Activated CD8-positive, alpha-beta memory T cell treated with anti-CD3 and anti-CD28 coated beads, Interleukin-2, amount 50 U/mL, for 1 hour (primary cell): ENCODE data around the gene ASPM.
"Not testable (repeated sequence)": the region's sequence is repeated elsewhere in the genome, so short reads cannot be mapped to it uniquely, and the experiment has no call there.

Experiments
- DNase-seq: peaks from one replicate; pipeline ENCODE4 v3.0.0-alpha.2; 2020; ENCODE audit errors: extremely low read depth

Gene ASPM

DNA sequence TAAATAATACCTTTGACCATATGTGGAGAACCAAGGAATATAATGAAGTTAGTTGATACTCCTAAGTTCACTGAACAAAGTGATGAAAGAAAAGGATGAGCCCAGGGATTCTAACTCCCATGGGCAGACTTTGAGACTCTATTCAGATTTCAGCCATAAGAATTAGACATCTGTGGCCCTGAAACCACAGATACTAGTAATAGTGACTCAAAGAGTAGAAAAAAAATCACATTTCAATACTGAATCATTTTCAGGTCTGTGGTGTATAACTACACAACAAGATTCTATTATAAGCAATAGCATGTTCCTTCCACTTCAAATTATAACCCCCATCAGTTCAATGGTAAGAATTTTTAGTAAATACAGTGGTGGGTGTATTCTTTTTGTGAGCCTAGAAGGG, 63.0 kb downstream of the ASPM start:
- no peak for DNase-seq

DNA sequence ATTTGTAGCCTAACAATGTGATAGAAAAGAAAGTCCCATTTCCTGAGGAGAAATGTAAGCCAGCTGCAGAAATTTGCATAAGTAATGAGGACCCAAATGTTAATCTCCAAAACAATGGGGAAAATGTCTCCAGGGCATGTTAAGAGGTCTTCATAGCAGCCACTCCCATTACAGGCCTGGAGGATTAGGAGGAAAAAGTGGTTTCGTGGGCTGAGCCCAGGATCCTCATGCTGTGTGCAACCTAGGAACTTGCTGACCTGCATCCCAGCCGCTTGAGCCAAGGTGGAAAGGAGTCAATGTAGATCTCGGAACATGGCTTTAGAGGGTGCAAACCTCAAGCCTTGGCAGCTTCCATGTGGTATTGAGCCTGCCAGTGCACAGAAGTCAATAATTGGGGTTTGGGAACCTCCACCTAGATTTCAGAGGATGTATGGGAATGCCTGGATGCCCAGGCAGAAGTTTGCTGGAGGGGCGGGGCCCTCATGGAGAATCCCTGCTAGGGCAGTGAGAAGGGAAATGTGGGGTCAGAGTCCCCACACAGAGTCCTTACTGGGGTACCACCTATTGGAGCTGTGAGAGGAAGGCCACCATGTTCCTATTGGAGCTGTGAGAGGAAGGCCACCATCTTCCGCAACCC, 65.2 kb downstream of the ASPM start:
- no peak for DNase-seq

- DNase-seq: no peak
Measured at GRCh38 chr1:197080323-197080722, 66.1 kb downstream of the ASPM start.

GRCh38 chr1:197076585-197076984, 69.9 kb downstream of the ASPM start:
- DNase-seq: no peak

DNA sequence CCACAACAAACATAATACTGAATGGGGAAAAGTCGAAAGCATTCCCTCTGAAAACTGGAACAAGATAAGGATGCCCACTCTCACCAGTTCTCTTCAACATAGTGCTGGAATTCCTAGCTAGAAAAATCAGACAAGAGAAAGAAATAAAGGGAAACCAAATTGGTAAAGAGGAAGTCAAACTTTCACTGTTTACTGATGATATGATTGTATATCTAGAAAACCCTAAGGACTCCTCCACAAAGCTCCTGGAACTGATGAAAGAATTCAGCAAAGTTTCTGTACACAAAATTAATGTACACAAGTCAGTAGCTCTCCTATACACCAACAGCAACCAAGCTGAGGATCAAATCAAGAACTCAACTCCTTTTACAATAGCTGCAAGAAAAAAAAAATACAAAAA, 72.5 kb downstream of the ASPM start:
- DNase-seq: no peak

- no peak for DNase-seq
Measured at GRCh38 chr1:197067457-197067818, 79.0 kb downstream of the ASPM start.

DNA sequence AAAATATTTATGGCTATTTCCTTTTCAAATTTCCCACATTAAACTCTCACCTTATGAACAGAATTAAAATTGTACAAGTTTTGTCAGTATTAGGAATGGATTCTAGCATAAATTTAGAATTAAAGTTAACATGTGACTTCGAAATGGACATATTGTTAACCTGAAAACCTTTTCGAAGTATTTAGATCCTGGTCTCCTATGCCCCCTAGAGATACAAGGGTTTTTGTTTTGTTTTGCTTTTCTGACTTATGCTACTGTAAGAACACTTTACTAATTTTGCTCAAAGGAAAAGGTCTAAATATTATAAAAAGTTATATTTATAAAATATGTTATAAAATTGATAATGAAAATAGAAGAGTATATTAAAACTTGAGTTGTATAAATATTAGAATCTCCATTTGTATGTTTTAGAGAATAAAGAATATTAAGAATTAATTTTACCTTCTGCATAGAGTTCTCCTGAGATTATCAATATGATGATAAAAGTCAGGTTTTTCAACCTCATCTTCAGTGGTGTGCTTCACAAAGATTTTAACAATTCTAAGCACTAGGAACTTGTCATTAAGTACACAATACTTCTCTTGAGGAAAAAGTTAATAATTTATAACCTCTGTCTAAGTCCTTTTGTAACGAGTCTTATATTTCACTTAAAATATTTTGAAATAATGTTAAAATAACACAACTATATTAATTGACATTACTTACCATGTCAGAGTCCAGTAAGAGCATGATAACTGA, 79.6 kb downstream of the ASPM start, which contains the start of gene F13B:
Gene F13B (minus strand): TSS at position 542 of the 738 bp plus-strand sequence. CDS start 37 bp downstream, at position 505.
- no peak for DNase-seq

DNA sequence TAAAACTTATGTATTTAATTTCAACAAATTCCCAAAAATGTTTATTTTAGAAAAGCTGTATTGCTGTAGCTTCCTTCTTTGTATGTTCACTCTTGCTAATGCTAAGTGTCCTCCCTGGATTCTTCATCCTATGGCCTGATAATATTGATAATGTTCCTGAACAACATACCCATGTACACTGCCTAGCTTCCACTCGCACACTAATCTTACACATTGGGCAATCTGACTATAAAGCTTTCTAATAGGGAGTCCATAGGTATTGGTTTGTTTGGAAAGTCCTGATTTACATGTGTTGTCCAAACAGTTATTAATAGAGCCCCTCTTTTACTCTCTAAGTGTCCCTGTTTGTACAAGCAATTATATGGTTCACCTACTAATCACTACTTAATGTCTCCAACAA, 80.2 kb downstream of the ASPM start:
- DNase-seq: no peak

GRCh38 chr1:197065559-197065958, 80.9 kb downstream of the ASPM start:
- DNase-seq: no peak

DNA sequence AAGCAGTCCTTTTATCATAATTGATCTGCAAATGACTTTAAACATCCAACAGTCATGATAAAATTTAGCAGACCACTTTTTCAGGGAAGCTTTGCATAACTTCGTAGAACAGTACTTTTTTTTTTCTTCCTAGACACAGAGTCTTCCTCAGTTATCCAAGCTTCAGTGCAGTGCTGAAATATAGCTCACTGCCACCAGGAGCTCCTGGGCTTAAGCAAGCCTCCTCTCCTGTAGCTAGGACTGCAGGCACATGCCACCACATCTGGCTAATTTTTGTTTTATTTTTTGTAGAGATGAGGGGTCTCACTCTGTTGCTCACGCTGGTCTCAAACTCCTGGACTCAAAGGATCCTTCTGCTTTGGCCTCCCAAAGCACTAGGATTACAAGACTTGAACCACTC, 83.3 kb downstream of the ASPM start:
- DNase-seq: no peak

DNA sequence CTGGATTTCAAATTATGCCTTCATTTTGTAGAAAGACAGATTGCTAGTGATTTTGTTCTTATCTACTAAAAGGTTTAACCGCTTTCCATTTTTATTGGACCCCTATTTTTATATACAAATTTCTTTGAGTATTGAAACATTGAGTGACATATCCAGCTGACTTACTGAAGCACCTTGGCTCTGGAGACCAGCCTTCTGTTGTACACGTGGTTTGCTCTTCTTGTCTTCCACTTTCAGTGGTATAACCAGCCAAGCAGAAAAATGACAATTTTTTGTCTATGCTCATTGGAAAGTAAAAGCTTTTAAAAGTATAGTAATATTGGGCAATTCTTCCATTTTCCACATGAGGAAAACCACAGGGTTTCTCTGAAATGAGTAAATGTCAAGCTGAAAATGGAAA, 83.8 kb downstream of the ASPM start:
- no peak for DNase-seq

DNA sequence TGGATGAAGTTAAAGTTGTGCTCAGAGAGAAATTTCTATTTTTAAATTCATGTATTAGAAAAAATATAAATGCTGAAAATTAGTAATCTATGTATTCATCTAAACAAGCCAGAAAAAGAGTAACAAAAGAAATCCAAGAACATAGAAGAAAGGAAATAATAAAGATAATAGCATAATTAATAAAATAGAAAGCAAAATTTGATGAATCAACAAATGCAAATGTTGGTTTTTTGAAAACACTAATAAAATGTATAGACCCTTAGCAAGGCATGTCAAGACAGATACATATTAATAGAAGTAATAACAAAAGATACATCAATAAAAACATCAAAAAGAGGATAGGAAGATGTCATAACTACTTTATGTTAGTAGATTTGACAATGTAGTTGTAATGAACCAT, 97.4 kb downstream of the ASPM start:
- DNase-seq: no peak

DNA sequence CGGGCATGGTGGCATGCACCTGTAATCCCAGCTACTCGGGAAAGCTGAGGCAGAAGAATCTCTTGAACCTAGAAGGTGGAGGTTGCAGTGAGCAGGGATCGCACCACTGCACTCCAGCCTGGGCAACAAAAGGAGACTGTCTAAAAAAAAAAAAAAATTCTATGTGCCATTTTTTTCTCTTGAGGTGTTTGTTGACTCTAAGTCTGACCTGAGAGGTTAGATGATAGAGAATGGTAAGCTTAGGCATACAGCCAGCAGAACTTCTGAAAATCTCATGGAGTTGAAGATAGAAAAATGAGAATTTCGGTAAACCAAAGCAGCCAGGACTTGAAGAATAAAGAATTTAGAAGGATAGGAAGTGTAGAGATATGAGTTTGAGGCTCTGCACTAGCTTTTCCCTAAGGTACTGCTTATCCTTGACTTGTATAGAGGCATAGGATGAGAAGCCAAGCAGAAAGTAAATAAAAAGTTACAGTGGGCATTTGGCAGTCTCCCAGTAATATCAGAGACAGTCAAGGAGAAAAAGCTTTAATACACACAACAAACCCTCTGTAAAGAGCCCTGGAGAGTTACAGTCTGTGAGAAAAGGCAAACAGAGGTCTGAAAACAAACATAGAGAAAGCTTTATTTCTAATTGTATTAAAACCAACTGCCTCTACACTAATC, 103.7 kb downstream of the ASPM start:
- no peak for DNase-seq

GRCh38 chr1:197041486-197042353, 104.7 kb downstream of the ASPM start:
- DNase-seq: no peak

DNA sequence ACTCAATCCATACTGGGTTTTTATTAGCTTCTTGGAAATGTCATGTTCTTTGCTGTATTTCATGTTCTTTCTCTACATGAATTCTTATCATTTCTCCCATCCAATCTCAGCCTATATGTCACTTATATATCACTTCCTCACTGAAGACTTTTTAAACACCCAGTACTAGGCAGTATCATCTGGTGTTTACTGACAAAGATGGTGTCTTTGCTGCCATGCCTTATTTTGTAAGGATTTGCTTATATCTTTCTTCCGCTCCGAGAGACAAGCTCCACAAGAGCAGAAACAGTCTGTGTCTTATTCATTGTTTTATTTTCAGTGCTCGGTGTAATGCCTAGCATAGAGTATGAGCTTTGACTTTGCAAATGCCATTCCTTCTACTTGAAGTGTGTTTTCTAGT, 109.6 kb downstream of the ASPM start:
- DNase-seq: no peak

DNA sequence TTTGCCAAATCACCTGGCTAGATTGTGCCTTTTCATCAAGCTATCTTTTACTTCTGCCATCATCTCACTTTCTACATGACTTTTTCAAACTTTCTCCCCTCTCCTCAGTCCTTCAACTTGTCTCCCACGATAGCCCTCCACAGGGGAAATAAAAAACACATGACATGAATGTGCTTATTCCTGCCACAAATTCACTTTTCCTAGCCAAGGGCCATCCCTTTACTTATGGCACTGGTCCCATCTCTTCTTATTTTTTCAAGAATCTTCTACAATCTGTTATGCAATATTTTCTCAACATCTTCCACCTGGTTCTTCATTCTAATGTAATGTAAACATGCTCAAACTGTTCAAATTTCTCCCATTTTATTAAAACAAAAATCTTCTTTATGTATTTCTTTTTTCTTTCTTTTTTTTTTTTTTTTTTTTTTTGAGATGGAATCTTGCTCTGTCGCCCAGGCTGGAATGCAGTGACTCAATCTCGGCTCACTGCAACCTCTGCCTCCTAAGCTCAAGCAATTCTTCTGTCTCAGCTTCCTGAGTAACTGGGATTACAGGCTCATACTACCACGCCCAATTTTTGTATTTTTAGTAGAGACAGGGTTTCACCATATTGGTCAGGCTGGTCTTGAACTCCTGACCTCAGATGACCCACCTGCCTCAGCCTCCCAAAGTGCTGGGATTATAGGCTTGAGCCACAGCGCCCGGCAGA, 111.7 kb downstream of the ASPM start:
- DNase-seq: not testable (repeated sequence)
